ENCODE results near the gene ARL8B.
A peak's percentile ranks its signal among the peaks of the same experiment; 100 is the strongest.
"Not testable (repeated sequence)": the region's sequence is repeated elsewhere in the genome, so short reads cannot be mapped to it uniquely, and the experiment has no call there.

ARL8B gene

GRCh38 chr3:5096336-5097008, 25.6 kb upstream of the ARL8B start:
- H3K4me1 Mint-ChIP-seq = no peaks in the 10 kb centered on the region
- H3K36me3 Mint-ChIP-seq = no peaks in the 10 kb centered on the region
- no peak overlapping the region for H3K27ac Mint-ChIP-seq
- CTCF ChIA-PET = interaction anchor here (0.6 kb wide), 1 partner anchor 582 kb away, joined by 4 read pairs; no protein-coding TSS in a partner anchor
- no peaks in the 10 kb centered on the region for H3K9me3 Mint-ChIP-seq
- peaks cover 56% of the 10 kb centered on the region for H3K27me3 Mint-ChIP-seq
- no peak overlapping the region for H3K4me3 Mint-ChIP-seq
- no peak for DNase-seq

- H3K27me3 Mint-ChIP-seq = peaks cover 47% of the 10 kb centered on the region
- CTCF ChIA-PET = interaction anchor here (0.6 kb wide), 1 partner anchor 377 kb away, joined by 4 read pairs; no protein-coding TSS in a partner anchor
Observed at GRCh38 chr3:5098346-5098745, 23.7 kb upstream of the ARL8B start.

GRCh38 chr3:5102532-5102931, 19.6 kb upstream of the ARL8B start:
- Mint-ChIP-seq H3K4me1 (no peaks in the 10 kb centered on the region), H3K9me3 (no peaks in the 10 kb centered on the region), H3K27me3 (peaks cover 19% of the 10 kb centered on the region), H3K27ac (no peak overlapping the region), H3K4me3 (no peak overlapping the region), H3K36me3 (no peaks in the 10 kb centered on the region)
- DNase-seq = no peak
- CTCF ChIA-PET = interaction anchor here (0.8 kb wide), 1 partner anchor 33 kb away, joined by 3 read pairs; no protein-coding TSS in a partner anchor

More at GRCh38 chr3:5098346-5098745, 23.7 kb upstream of the ARL8B start:
- H3K36me3 Mint-ChIP-seq = no peaks in the 10 kb centered on the region
- H3K4me1 Mint-ChIP-seq = no peaks in the 10 kb centered on the region
- H3K4me3 Mint-ChIP-seq = no peak overlapping the region
- no peak for DNase-seq
- no peaks in the 10 kb centered on the region for H3K9me3 Mint-ChIP-seq
- no peak overlapping the region for H3K27ac Mint-ChIP-seq

- CTCF ChIA-PET = no interaction called here
- no peak overlapping the region for H3K27ac Mint-ChIP-seq
Observed at GRCh38 chr3:5103743-5104142, 18.3 kb upstream of the ARL8B start.

GRCh38 chr3:5105050-5105449, 17.0 kb upstream of the ARL8B start:
- H3K27ac Mint-ChIP-seq = no peak overlapping the region
- H3K36me3 Mint-ChIP-seq = no peaks in the 10 kb centered on the region
- no peaks in the 10 kb centered on the region for H3K9me3 Mint-ChIP-seq
- peaks cover 9% of the 10 kb centered on the region for H3K27me3 Mint-ChIP-seq
- CTCF ChIA-PET = no interaction called here
- no peak overlapping the region for H3K4me3 Mint-ChIP-seq
- DNase-seq = no peak
- H3K4me1 Mint-ChIP-seq = no peaks in the 10 kb centered on the region

More at GRCh38 chr3:5103743-5104142, 18.3 kb upstream of the ARL8B start:
- Mint-ChIP-seq H3K27me3 (peaks cover 15% of the 10 kb centered on the region), H3K4me3 (no peak overlapping the region), H3K36me3 (no peaks in the 10 kb centered on the region), H3K9me3 (no peaks in the 10 kb centered on the region), H3K4me1 (no peaks in the 10 kb centered on the region)
- no peak for DNase-seq

GRCh38 chr3:5106371-5106770, 15.7 kb upstream of the ARL8B start:
- H3K4me1 Mint-ChIP-seq, H3K4me3 Mint-ChIP-seq, DNase-seq, H3K9me3 Mint-ChIP-seq, H3K27ac Mint-ChIP-seq, H3K27me3 Mint-ChIP-seq, H3K36me3 Mint-ChIP-seq: not testable (repeated sequence)
- CTCF ChIA-PET = interaction anchor here (0.6 kb wide), 1 partner anchor 755 kb away, joined by 4 read pairs; no protein-coding TSS in a partner anchor

GRCh38 chr3:5106933-5107334, 15.2 kb upstream of the ARL8B start:
- H3K9me3 Mint-ChIP-seq, H3K27me3 Mint-ChIP-seq, H3K4me1 Mint-ChIP-seq, H3K27ac Mint-ChIP-seq, DNase-seq, H3K36me3 Mint-ChIP-seq, H3K4me3 Mint-ChIP-seq: not testable (repeated sequence)
- CTCF ChIA-PET = interaction anchor here (0.6 kb wide), 1 partner anchor 756 kb away, joined by 4 read pairs; no protein-coding TSS in a partner anchor

- no peak overlapping the region for H3K4me3 Mint-ChIP-seq
- H3K36me3 Mint-ChIP-seq = no peaks in the 10 kb centered on the region
- CTCF ChIA-PET = no interaction called here
- no peaks in the 10 kb centered on the region for H3K4me1 Mint-ChIP-seq
- no peak for DNase-seq
- H3K27ac Mint-ChIP-seq = no peak overlapping the region
- H3K9me3 Mint-ChIP-seq = no peaks in the 10 kb centered on the region
- H3K27me3 Mint-ChIP-seq = peaks cover 4% of the 10 kb centered on the region
Observed at GRCh38 chr3:5110337-5110736, 11.8 kb upstream of the ARL8B start.

GRCh38 chr3:5112043-5112442, 10.0 kb upstream of the ARL8B start:
- H3K4me3 Mint-ChIP-seq = no peak overlapping the region
- H3K27me3 Mint-ChIP-seq = no peaks in the 10 kb centered on the region
- H3K4me1 Mint-ChIP-seq = no peaks in the 10 kb centered on the region
- H3K27ac Mint-ChIP-seq = no peak overlapping the region
- DNase-seq = no peak
- H3K9me3 Mint-ChIP-seq = no peaks in the 10 kb centered on the region
- CTCF ChIA-PET = interaction anchor here (1.3 kb wide), 1 partner anchor 10 kb away, joined by 3 read pairs; the partner anchor contains the start of gene ARL8B
- no peaks in the 10 kb centered on the region for H3K36me3 Mint-ChIP-seq

- DNase-seq, H3K9me3 Mint-ChIP-seq, H3K4me3 Mint-ChIP-seq, H3K27me3 Mint-ChIP-seq, H3K27ac Mint-ChIP-seq, H3K4me1 Mint-ChIP-seq, H3K36me3 Mint-ChIP-seq, CTCF ChIA-PET: not testable (repeated sequence)
Observed at GRCh38 chr3:5113726-5114125, 8.4 kb upstream of the ARL8B start.

GRCh38 chr3:5115506-5116162, 6.5 kb upstream of the ARL8B start:
- Mint-ChIP-seq H3K9me3 (no peaks in the 10 kb centered on the region), H3K27me3 (no peaks in the 10 kb centered on the region), H3K4me3 (no peak overlapping the region), H3K4me1 (no peaks in the 10 kb centered on the region), H3K36me3 (no peaks in the 10 kb centered on the region), H3K27ac (no peak overlapping the region)
- CTCF ChIA-PET = no interaction called here
- no peak for DNase-seq

- no peak overlapping the region for H3K4me3 Mint-ChIP-seq
- no peak for DNase-seq
- peaks cover under 1% of the 10 kb centered on the region for H3K4me1 Mint-ChIP-seq
- CTCF ChIA-PET = no interaction called here
- H3K36me3 Mint-ChIP-seq = no peaks in the 10 kb centered on the region
- no peaks in the 10 kb centered on the region for H3K9me3 Mint-ChIP-seq
- H3K27ac Mint-ChIP-seq = no peak overlapping the region
- no peaks in the 10 kb centered on the region for H3K27me3 Mint-ChIP-seq
Observed at GRCh38 chr3:5116538-5116937, 5.6 kb upstream of the ARL8B start.

- Mint-ChIP-seq H3K27me3 (no peaks in the 10 kb centered on the region), H3K36me3 (peaks cover 7% of the 10 kb centered on the region), H3K4me1 (peaks cover 25% of the 10 kb centered on the region), H3K27ac (no peak overlapping the region), H3K4me3 (no peak overlapping the region), H3K9me3 (no peaks in the 10 kb centered on the region)
- CTCF ChIA-PET = no interaction called here
- no peak for DNase-seq
Observed at GRCh38 chr3:5120446-5120845, 1.6 kb upstream of the ARL8B start.

- no peaks in the 10 kb centered on the region for H3K9me3 Mint-ChIP-seq
- peak overlapping the region; percentile 96 for H3K4me3 Mint-ChIP-seq
- peaks cover 34% of the 10 kb centered on the region for H3K4me1 Mint-ChIP-seq
- CTCF ChIA-PET = interaction anchor here (0.6 to 2.2 kb wide), 10 partner anchors 10 to 654 kb away, joined by 3 to 8 read pairs (median 4); partner anchors contain the start of gene EDEM1
- peaks cover 10% of the 10 kb centered on the region for H3K36me3 Mint-ChIP-seq
- H3K27me3 Mint-ChIP-seq = no peaks in the 10 kb centered on the region
- DNase-seq = peak; percentile 43
- peak overlapping the region; percentile 94 for H3K27ac Mint-ChIP-seq
Observed at GRCh38 chr3:5122741-5123706, 932 bp downstream of the ARL8B start.
